Measurements from ENCODE around the gene LIN54.

Gene LIN54

DNA sequence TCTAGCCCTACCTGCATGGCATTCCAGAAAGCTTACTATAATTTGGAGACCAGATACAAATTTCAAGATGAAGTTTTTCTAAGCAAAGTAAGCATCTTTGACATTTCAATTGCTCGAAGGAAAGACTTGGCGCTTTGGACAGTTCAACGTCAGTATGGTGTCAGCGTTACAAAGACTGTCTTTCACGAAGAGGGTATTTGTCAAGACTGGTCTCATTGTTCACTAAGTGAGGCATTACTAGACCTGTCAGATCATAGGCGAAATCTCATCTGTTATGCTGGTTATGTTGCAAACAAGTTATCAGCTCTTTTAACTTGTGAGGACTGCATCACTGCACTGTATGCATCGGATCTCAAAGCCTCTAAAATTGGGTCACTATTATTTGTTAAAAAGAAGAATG is 92.5 kb downstream of the LIN54 start:
- TF ChIP-seq EP300 (IDR thresholded peaks at IDR 0.05; ENCODE audit: borderline replicate concordance) (no peak), TAF1 (IDR thresholded peaks at IDR 0.05; ENCODE audit: low read depth) (no peak), RAD21 (IDR thresholded peaks at IDR 0.05; ENCODE audit: low read depth) (no peak), TEAD4 (IDR thresholded peaks at IDR 0.05) (no peak), CREB1 (IDR thresholded peaks at IDR 0.05; ENCODE audit: low read depth) (no peak), EGR1 (IDR thresholded peaks at IDR 0.05) (no peak), MAX (IDR thresholded peaks at IDR 0.05) (no peak), TCF12 (IDR thresholded peaks at IDR 0.05; ENCODE audit: low read depth) (no peak), ZBTB7A (IDR thresholded peaks at IDR 0.05; ENCODE audit: low read depth) (no peak), YY1 (IDR thresholded peaks at IDR 0.05; ENCODE audit: low read depth) (no peak), FOXM1 (IDR thresholded peaks at IDR 0.05; ENCODE audit: borderline replicate concordance, low read depth) (no peak), NFIC (IDR thresholded peaks at IDR 0.05) (no peak), CEBPB (IDR thresholded peaks at IDR 0.05) (no peak)
- TF ChIP-seq, protein P1, sequence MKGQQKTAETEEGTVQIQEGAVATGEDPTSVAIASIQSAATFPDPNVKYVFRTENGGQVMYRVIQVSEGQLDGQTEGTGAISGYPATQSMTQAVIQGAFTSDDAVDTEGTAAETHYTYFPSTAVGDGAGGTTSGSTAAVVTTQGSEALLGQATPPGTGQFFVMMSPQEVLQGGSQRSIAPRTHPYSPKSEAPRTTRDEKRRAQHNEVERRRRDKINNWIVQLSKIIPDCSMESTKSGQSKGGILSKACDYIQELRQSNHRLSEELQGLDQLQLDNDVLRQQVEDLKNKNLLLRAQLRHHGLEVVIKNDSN (IDR thresholded peaks at IDR 0.05), result no peak
- TF ChIP-seq, protein P2, sequence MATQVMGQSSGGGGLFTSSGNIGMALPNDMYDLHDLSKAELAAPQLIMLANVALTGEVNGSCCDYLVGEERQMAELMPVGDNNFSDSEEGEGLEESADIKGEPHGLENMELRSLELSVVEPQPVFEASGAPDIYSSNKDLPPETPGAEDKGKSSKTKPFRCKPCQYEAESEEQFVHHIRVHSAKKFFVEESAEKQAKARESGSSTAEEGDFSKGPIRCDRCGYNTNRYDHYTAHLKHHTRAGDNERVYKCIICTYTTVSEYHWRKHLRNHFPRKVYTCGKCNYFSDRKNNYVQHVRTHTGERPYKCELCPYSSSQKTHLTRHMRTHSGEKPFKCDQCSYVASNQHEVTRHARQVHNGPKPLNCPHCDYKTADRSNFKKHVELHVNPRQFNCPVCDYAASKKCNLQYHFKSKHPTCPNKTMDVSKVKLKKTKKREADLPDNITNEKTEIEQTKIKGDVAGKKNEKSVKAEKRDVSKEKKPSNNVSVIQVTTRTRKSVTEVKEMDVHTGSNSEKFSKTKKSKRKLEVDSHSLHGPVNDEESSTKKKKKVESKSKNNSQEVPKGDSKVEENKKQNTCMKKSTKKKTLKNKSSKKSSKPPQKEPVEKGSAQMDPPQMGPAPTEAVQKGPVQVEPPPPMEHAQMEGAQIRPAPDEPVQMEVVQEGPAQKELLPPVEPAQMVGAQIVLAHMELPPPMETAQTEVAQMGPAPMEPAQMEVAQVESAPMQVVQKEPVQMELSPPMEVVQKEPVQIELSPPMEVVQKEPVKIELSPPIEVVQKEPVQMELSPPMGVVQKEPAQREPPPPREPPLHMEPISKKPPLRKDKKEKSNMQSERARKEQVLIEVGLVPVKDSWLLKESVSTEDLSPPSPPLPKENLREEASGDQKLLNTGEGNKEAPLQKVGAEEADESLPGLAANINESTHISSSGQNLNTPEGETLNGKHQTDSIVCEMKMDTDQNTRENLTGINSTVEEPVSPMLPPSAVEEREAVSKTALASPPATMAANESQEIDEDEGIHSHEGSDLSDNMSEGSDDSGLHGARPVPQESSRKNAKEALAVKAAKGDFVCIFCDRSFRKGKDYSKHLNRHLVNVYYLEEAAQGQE (IDR thresholded peaks at IDR 0.05; ENCODE audit: low read depth), result no peak

GRCh38 chr4:82913305-82913704 is 97.3 kb downstream of the LIN54 start:
- TF ChIP-seq, protein P2 (IDR thresholded peaks at IDR 0.05; ENCODE audit: low read depth), result no peak
- no peak for TF ChIP-seq NFIC (IDR thresholded peaks at IDR 0.05)
- TF ChIP-seq EGR1 (IDR thresholded peaks at IDR 0.05), result no peak
- no peak for TF ChIP-seq FOXM1 (IDR thresholded peaks at IDR 0.05; ENCODE audit: borderline replicate concordance, low read depth)
- no peak for TF ChIP-seq CEBPB (IDR thresholded peaks at IDR 0.05)
- TF ChIP-seq ZBTB7A (IDR thresholded peaks at IDR 0.05; ENCODE audit: low read depth), result no peak
- TF ChIP-seq RAD21 (IDR thresholded peaks at IDR 0.05; ENCODE audit: low read depth), result no peak
- TF ChIP-seq TAF1 (IDR thresholded peaks at IDR 0.05; ENCODE audit: low read depth), result no peak
- TF ChIP-seq YY1 (IDR thresholded peaks at IDR 0.05; ENCODE audit: low read depth), result no peak

DNA sequence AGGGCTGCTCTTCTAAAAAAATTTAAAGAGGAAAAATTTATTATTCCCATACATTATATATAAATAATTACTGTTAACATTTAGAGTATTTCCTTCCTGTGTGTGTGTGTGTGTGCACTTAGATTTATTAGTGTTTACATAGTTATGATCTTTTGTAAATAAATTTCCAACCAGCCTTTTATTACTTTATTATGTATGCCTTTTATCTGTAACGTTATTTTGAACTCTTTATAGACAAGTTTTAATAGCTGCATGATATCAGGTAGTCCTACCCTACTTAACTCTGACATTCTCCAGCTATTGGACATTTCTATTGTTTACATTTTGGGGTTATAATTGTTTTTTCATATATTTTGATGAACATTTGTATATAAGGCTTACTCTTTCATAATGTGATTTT is 101.3 kb downstream of the LIN54 start:
- no peak for TF ChIP-seq FOXM1 (IDR thresholded peaks at IDR 0.05; ENCODE audit: borderline replicate concordance, low read depth)
- no peak for TF ChIP-seq MAX (IDR thresholded peaks at IDR 0.05)
- TF ChIP-seq TAF1 (IDR thresholded peaks at IDR 0.05; ENCODE audit: low read depth), result no peak
- no peak for TF ChIP-seq TEAD4 (IDR thresholded peaks at IDR 0.05)
- TF ChIP-seq, protein P2 (IDR thresholded peaks at IDR 0.05; ENCODE audit: low read depth), result no peak
- TF ChIP-seq YY1 (IDR thresholded peaks at IDR 0.05; ENCODE audit: low read depth), result no peak
- no peak for TF ChIP-seq ZBTB7A (IDR thresholded peaks at IDR 0.05; ENCODE audit: low read depth)
- no peak for TF ChIP-seq EGR1 (IDR thresholded peaks at IDR 0.05)
- no peak for TF ChIP-seq EP300 (IDR thresholded peaks at IDR 0.05; ENCODE audit: borderline replicate concordance)
- no peak for TF ChIP-seq NFIC (IDR thresholded peaks at IDR 0.05)

GRCh38 chr4:82906469-82906868 is 104.2 kb downstream of the LIN54 start:
- no peak for TF ChIP-seq TAF1 (IDR thresholded peaks at IDR 0.05; ENCODE audit: low read depth)
- TF ChIP-seq, protein P2 (IDR thresholded peaks at IDR 0.05; ENCODE audit: low read depth), result no peak
- TF ChIP-seq RAD21 (IDR thresholded peaks at IDR 0.05; ENCODE audit: low read depth), result no peak
- TF ChIP-seq ZBTB7A (IDR thresholded peaks at IDR 0.05; ENCODE audit: low read depth), result no peak
- no peak for TF ChIP-seq EGR1 (IDR thresholded peaks at IDR 0.05)
- TF ChIP-seq CREB1 (IDR thresholded peaks at IDR 0.05; ENCODE audit: low read depth), result no peak

Data from Ishikawa (cell line).